ENCODE measurements around the gene SOCS1. TPM values are rescaled to one million over a fixed set of nuclear protein-coding genes. Genes with fewer than 3 reads are reported as not detected.

The SOCS1 gene
- total RNA-seq, 2 donors from 2014 or later: 3.2 to 3.7 TPM

GRCh38 chr16:11240636-11241473, 15.1 kb downstream of the SOCS1 start:
- TF ChIP-seq, protein P1, sequence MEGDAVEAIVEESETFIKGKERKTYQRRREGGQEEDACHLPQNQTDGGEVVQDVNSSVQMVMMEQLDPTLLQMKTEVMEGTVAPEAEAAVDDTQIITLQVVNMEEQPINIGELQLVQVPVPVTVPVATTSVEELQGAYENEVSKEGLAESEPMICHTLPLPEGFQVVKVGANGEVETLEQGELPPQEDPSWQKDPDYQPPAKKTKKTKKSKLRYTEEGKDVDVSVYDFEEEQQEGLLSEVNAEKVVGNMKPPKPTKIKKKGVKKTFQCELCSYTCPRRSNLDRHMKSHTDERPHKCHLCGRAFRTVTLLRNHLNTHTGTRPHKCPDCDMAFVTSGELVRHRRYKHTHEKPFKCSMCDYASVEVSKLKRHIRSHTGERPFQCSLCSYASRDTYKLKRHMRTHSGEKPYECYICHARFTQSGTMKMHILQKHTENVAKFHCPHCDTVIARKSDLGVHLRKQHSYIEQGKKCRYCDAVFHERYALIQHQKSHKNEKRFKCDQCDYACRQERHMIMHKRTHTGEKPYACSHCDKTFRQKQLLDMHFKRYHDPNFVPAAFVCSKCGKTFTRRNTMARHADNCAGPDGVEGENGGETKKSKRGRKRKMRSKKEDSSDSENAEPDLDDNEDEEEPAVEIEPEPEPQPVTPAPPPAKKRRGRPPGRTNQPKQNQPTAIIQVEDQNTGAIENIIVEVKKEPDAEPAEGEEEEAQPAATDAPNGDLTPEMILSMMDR (IDR thresholded peaks at IDR 0.05): no peak
- Histone ChIP-seq H3K36me3 (no peaks in the 10 kb centered on the region), H3K27me3 (no peaks in the 10 kb centered on the region), H3K4me1 (no peaks in the 10 kb centered on the region), H3K9me3 (no peaks in the 10 kb centered on the region), H3K4me3 (no peak overlapping the region), H3K27ac (no peak overlapping the region), H3K9ac (ENCODE audit: low read depth in 2 of 2, low read length in 2 of 2) (no peak overlapping the region)
- intact Hi-C loops (cut with DNase I): no loop called here
- no peak for DNase-seq

DNA sequence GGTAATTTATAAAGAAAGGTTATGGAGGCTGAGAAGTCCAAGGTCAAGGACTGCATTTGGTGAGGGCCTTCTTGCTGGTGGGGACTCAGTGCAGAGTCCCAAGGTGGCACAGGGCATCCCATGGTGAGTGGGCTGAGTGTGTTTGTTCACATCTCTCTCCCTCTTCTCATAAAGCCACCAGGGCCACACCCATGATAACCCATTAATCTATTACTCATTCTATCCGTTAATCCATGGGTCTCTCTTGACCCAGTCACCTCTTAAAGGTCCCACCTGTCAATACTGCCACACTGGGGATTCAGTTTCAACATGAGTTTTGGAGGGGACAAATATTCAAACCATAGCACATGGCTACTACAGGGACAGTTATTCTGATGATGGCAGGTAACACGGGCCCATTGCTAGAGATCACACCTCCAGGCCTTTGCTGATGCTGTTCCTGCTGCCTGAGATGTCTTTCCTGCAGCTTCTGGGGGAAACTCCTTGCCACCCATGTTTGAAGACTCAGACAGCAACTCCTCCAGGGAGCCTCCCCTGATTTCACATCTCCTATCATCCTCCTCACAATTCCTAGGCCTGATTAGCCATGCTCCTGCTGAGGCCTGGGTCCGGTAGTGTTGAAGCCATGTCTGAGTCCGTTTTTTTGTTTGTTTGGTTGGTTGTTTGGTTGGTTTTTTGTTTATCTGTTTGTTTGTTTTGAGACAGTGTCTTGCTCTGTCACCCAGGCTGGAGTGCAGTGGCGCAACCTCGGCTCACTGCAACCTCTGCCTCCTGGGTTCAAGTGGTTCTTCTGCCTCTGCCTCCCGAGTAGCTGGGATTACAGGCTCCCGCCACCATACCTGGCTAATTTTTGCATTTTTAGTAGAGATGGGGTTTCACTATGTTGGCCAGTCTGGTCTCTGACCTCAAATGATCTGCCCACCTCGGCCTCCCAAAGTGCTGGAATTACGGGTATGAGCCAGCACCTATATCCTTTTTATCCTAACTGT, 16.1 kb downstream of the SOCS1 start:
- Histone ChIP-seq H3K9ac (ENCODE audit: low read depth in 2 of 2, low read length in 2 of 2) (no peak overlapping the region), H3K27me3 (no peaks in the 10 kb centered on the region), H3K36me3 (no peaks in the 10 kb centered on the region), H3K4me3 (no peak overlapping the region), H3K27ac (no peak overlapping the region), H3K9me3 (no peaks in the 10 kb centered on the region), H3K4me1 (peaks cover 5% of the 10 kb centered on the region)
- TF ChIP-seq, protein P1 (IDR thresholded peaks at IDR 0.05): no peak
- no peak for DNase-seq
- intact Hi-C loops (cut with DNase I): no loop called here

DNA sequence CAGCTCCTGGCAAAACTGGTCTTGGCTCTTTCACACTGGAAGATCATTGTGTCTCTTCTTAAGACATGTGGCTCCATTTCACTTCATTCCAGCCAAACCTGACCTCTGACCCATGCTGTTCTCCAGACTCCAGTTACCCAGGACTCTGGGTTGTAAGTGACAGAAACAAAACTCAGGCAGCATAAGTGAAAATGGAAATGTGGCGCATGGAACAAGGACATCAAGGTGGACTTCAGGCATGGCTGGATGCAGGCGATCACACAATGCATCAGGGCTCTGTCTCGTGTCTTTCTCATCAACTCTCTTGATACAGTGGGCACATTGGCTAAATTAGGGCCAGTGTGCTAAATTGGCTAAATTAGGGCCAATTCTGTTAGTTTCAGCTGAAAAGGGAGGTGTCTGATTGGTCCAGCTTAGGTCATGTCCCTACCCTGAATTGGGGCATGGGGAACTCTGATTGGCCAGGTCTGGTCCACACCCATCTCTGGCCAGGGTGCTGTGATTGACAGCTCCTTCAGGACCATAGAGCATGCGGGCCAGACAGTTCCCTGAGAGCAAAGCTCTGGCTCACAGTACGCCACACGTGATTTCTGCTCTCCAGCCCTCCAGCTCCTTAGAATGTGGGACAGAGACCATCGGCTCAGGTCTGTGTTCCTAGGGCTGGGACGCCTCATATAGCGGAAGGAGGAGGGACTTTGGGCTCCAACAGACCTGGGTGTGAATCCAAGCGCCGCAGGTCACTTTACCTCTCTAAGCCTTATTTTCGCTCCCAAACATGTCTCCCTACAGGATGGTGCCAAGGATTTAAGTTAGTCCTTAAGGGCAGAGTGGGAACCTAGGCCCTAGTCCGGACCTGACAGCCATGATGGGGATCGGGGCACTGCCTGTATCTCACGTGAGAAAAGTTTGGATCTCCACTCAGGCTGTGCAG, 17.5 kb downstream of the SOCS1 start:
- H3K4me1 ChIP-seq: peaks cover 5% of the 10 kb centered on the region
- no peak overlapping the region for H3K4me3 ChIP-seq
- DNase-seq: no peak
- TF ChIP-seq, protein P1 (IDR thresholded peaks at IDR 0.05): no peak
- H3K27me3 ChIP-seq: no peaks in the 10 kb centered on the region
- no peaks in the 10 kb centered on the region for H3K36me3 ChIP-seq
- intact Hi-C loops (cut with DNase I): no loop called here
- no peak overlapping the region for H3K9ac ChIP-seq (ENCODE audit: low read depth in 2 of 2, low read length in 2 of 2)
- no peak overlapping the region for H3K27ac ChIP-seq
- H3K9me3 ChIP-seq: no peaks in the 10 kb centered on the region

DNA sequence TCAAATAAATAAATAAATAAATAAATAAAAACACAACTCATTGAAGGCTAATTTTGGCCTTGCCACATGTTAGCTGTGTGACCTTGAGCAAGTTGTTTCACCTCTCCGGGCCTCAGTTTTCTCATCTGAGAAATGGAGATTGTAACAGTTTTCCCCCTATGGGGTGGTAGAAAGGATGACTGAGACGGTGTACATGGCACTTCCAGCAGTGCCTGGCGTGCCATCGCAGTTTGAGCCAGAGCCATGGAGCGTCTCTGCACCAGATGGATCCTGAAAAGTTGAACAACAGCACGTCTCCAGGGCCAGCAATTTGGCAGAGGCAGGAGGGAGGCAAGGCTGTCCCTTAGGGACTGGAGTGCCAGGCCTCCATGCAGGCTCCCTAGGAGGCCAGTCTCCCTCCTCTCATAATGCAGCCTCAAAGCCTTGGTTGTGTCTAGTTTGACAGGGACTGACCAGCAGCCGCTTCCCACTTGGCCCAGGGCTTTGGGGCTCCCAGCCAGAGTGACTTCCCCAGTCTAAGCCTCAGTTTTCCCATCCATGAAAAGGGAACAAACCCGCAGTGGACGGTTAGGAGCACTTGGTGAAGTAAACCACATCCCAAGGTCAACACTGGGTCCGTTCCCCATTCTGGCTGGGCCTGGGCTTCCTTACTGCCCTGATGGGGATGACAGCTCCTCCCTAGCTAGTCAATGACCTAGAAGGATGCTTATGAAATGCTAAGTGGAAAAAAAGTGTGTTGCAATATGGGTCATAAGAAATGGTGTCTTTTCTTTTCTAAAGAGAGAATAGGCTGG, 19.3 kb downstream of the SOCS1 start:
- Histone ChIP-seq H3K4me3 (no peak overlapping the region), H3K27me3 (no peaks in the 10 kb centered on the region), H3K9me3 (no peaks in the 10 kb centered on the region), H3K36me3 (no peaks in the 10 kb centered on the region), H3K4me1 (peaks cover 5% of the 10 kb centered on the region), H3K27ac (no peak overlapping the region), H3K9ac (ENCODE audit: low read depth in 2 of 2, low read length in 2 of 2) (no peak overlapping the region)
- TF ChIP-seq, protein P1 (IDR thresholded peaks at IDR 0.05): no peak
- intact Hi-C loops (cut with DNase I): no loop called here
- DNase-seq: no peak

Data from colonic mucosa (tissue), 4 donors.